ENCODE data around the gene DNAAF2. TPM values are rescaled to one million over a fixed set of nuclear protein-coding genes. Genes with fewer than 3 reads are reported as not detected.
A peak's percentile ranks its signal among the peaks of the same experiment; 100 is the strongest.

DNAAF2 gene
- total and polyA plus RNA-seq, 2 of the 13 experiments (the other 11 are each of a cell fraction or from before 2014, with no cell fraction given), result 6.1 to 13.6 TPM

DNA sequence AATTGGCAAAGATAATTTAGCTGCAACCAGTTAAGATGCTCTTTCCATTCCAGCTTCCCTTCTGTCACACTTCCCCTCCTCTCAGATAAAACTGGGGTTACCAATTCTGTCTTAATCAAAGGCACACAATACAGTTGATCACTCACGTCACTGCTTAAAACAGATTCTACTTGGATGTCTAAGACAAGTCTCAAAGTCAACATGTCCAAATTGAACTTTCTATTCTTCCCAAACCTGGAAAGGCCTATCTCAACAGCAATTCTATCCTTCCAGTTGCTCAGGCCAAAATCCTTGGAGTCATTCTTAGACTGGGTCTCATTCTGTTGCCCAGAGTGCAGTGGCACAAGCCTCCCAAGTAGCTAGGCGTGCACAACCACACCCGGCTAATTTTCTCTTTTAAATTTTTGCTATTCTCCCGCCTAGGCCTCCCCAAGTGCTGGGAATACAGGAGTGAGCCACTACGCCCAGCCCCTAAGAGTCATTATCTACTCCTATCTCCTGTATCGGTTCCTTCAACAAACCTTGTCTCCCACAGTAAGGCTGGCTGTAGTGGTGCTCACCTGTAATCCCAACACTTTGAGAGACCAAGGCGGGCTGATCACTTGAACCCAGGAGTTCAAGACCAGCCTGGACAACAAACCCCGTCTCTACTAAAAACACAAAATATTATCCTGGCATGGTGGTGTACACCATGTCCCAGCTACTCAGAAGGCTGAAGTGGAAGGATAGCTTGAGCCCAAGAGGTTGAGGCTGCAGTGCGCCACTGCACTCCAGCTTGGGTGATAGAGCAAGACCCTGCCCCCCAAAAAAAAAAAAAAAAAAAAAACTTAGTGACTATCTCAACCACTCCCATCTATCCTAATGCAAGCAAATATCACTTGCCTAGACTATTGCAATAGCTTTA is 53.6 kb downstream of the DNAAF2 start:
- peaks cover 30% of the 10 kb centered on the region for H3K4me1 ChIP-seq (ENCODE audit: insufficient read depth, low read length)
- intact Hi-C loops (cut with micrococcal nuclease; ENCODE audit: unreplicated experiment) (no loop called here), in situ Hi-C loops (cut with HindIII; ENCODE audit: extremely low pct_ligation_motif_present, low pct_unique_long_range_greater_than_20kb) (no loop called here)
- no peak overlapping the region for H3K4me3 ChIP-seq (replicated peaks in 1 of 3; ENCODE audit: insufficient read depth in 1 of 3, low read depth in 2 of 3, low read length in 3 of 3)
- POLR2A ChIA-PET, result interaction anchor here (2.3 kb wide), 1 partner anchor 39 kb away, joined by 8 read pairs; the partner anchor contains the start of genes MGAT2 and RPL36AL
- ATAC-seq (no peak), FAIRE-seq (no peak), DNase-seq (ENCODE audit: low spot score) (no peak)
- H3K27me3 ChIP-seq (ENCODE audit: control insufficient read depth in 1 of 2, insufficient read depth in 2 of 2, low read length in 2 of 2), result no peaks in the 10 kb centered on the region; a peak in 1 of 5 replicates
- no peak overlapping the region for H2AFZ ChIP-seq (ENCODE audit: low read length)
- CTCF ChIA-PET (ENCODE audit: low intra/inter-chr PET ratio, low total read pairs), result no interaction called here
- no peak overlapping the region for H3K27ac ChIP-seq (ENCODE audit: extremely low read length, insufficient read depth, low read length)
- H3K9ac ChIP-seq (ENCODE audit: insufficient read depth, low read depth, low read length), result no peak overlapping the region
- H3K36me3 ChIP-seq (replicated peaks in 1 of 2; ENCODE audit: control insufficient read depth in 1 of 2, insufficient read depth in 2 of 2, low read length in 2 of 2), result peaks cover 11 to 28% of the 10 kb centered on the region in 2 experiments
- no peaks in the 10 kb centered on the region for H3K9me3 ChIP-seq (ENCODE audit: low read length)
- 93% methylated on average over 9 of the region's 9 CpGs for WGBS (ENCODE audit: low lambda C conversion rate)
- no TSS peak for BruUV-seq (replicated peaks)
- H4K20me1 ChIP-seq (ENCODE audit: insufficient read depth, low read length), result peaks cover 57% of the 10 kb centered on the region
- TF ChIP-seq REXO4 (CRISPR knock-in tag; IDR thresholded peaks at IDR 0.05; ENCODE audit: borderline replicate concordance) (no peak), POLR2G (IDR thresholded peaks at IDR 0.05; ENCODE audit: low read depth, low read length) (peak; percentile 68), ZNF7 (CRISPR knock-in tag; IDR thresholded peaks at IDR 0.05) (no peak), POLR2A (IDR thresholded peaks at IDR 0.05; ENCODE audit: insufficient read depth in 1 of 2, low read depth in 2 of 2, low read length in 2 of 2) (peak; percentile 9 to 23; a peak in 1 of 4 replicates), MIXL1 (CRISPR knock-in tag; IDR thresholded peaks at IDR 0.05) (no peak), RBM22 (optimal IDR thresholded peaks at IDR 0.05; ENCODE audit: low read length) (peak; percentile 93), POLR2AphosphoS2 (IDR thresholded peaks at IDR 0.05; ENCODE audit: low read depth, low read length) (peak; percentile 8; the same call in 1 of the 2 replicates), ZNF724P (CRISPR knock-in tag; IDR thresholded peaks at IDR 0.05; ENCODE audit: borderline replicate concordance) (no peak), REPIN1 (CRISPR knock-in tag; IDR thresholded peaks at IDR 0.05; ENCODE audit: borderline replicate concordance, low read depth) (0 out of 2 replicates have a peak, but pooled peaks have one; percentile 28)
- TF ChIP-seq, protein P1, sequence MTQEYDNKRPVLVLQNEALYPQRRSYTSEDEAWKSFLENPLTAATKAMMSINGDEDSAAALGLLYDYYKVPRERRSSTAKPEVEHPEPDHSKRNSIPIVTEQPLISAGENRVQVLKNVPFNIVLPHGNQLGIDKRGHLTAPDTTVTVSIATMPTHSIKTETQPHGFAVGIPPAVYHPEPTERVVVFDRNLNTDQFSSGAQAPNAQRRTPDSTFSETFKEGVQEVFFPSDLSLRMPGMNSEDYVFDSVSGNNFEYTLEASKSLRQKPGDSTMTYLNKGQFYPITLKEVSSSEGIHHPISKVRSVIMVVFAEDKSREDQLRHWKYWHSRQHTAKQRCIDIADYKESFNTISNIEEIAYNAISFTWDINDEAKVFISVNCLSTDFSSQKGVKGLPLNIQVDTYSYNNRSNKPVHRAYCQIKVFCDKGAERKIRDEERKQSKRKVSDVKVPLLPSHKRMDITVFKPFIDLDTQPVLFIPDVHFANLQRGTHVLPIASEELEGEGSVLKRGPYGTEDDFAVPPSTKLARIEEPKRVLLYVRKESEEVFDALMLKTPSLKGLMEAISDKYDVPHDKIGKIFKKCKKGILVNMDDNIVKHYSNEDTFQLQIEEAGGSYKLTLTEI (CRISPR knock-in tag; conservative IDR thresholded peaks at IDR 0.05), result no peak
- TF ChIP-seq, protein P2, sequence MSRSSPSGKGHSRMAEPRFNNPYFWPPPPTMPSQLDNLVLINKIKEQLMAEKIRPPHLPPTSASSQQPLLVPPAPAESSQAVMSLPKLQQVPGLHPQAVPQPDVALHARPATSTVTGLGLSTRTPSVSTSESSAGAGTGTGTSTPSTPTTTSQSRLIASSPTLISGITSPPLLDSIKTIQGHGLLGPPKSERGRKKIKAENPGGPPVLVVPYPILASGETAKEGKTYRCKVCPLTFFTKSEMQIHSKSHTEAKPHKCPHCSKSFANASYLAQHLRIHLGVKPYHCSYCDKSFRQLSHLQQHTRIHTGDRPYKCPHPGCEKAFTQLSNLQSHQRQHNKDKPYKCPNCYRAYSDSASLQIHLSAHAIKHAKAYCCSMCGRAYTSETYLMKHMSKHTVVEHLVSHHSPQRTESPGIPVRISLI (CRISPR knock-in tag; IDR thresholded peaks at IDR 0.05; ENCODE audit: borderline replicate concordance), result peak; percentile 46; the same call in 1 of the 2 replicates
- H3K4me2 ChIP-seq (ENCODE audit: low read depth, low read length), result no peak overlapping the region
- peaks cover 61% of the 10 kb centered on the region for H3K79me2 ChIP-seq (ENCODE audit: insufficient read depth, low read length)
